Measurements from ENCODE around the gene DHX58.
"Not testable (repeated sequence)": the region's sequence is repeated elsewhere in the genome, so short reads cannot be mapped to it uniquely, and the experiment has no call there.

The DHX58 gene

DNA sequence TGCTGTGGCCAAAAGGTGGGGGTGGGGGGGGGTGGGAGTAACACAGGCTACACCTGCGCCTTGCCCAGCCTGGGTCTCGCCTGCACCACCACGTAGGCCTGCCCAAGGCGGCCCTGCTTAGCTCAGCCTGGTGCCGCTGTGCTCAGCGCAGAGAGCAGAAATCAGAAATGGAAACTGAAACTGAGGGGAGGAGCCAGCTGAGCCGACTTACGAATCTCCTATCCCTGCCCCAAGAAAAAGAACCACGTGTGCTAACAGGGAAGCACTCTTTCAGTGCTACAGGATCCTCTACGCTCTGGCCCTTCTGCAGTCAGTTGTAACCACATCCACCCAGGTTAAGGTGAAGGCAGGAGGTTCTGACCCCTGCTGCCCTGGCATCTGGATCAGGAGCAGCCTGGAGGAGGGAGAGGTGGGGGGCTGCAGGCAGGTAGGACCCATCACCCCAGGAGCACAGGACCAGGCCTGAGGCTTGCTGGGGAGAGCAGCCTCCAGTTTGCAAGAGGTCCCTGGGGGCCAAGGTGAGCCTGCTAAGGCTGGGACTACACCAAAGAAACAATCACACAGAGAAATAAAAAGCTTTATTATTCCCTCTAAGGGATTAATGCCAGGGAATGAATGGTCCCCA is at the start of gene DHX58:
TSS of gene DHX58 (minus strand) at position 163 of the 625 bp plus-strand sequence. CDS start 822 bp downstream, outside the sequence.
- DNase-seq = no peak

DNA sequence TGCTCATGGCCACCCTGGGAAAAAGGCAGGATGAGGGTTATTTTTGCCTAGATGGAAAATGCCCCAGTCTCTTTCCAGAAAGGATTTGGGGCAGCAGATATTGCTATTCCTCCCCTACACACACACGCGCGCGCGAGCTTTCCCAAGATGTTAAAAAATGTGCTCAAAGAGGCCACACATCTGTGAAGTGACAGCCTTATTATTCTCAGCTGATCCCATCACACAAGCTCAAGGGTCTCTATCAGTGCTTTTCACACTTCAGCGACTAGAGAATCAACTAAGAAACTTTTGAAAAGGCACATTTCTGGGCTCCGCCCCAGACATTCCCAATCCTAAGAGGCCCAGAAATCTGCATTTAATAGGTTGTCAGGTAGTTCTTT is 48.0 kb upstream of the DHX58 start:
- no peak for DNase-seq

DNA sequence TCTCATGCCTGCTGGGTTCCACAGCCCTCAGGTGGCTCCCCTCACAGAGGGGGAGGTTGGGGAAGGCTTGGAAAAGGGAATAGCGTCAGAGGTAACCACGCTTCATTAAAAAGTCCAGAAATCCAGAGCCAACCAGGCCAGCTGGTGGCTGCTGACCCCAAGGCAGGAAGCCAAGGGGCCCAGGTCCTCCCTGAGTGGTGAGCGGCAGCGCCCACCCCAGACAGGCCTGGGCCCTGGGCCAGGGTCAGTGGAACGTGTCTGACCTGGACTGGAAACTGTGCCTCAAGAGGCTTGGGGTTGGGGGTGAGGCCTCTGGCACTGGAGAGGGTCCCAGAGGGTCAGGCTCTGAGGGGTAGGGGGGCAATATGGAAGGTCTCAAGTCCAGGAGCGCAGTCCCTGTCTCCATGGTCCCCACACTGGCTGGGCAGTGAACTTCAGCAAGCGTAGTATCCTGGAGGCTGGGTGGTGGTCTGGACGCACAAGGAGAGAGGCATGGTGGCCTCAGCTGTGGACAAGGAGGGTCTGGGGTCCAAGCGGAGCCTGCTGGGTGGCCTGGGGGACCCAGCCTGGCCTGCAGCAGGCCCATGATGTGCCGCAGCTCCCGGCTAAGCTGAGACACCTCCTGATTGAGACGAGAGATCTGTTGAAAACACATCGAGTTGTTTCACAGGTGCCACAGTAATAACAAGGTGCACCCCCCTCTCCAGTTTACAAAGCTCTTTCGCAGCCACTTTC is 47.4 kb upstream of the DHX58 start:
- DNase-seq = no peak

DNA sequence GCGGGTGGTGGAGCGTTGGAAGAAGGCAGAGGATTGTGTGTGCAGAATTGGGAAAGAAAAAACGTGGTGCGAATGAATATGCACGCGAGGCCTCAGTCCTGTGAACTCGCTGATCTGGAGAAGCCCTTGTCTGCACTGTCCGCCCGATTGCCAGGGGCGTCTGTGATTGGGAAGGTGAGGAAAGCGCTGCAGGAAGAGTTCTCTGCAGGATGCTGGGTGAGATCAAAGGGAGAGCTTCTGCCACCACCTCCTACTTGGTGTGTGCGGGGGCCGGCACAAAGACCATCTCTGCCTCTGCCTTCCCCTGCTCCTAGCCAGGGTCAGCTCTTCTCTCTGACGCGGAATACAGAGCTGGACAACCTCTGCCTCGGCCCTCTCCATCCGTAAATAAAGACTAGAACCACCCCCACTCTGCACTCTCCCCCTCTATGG is 43.1 kb upstream of the DHX58 start:
- DNase-seq = no peak

DNA sequence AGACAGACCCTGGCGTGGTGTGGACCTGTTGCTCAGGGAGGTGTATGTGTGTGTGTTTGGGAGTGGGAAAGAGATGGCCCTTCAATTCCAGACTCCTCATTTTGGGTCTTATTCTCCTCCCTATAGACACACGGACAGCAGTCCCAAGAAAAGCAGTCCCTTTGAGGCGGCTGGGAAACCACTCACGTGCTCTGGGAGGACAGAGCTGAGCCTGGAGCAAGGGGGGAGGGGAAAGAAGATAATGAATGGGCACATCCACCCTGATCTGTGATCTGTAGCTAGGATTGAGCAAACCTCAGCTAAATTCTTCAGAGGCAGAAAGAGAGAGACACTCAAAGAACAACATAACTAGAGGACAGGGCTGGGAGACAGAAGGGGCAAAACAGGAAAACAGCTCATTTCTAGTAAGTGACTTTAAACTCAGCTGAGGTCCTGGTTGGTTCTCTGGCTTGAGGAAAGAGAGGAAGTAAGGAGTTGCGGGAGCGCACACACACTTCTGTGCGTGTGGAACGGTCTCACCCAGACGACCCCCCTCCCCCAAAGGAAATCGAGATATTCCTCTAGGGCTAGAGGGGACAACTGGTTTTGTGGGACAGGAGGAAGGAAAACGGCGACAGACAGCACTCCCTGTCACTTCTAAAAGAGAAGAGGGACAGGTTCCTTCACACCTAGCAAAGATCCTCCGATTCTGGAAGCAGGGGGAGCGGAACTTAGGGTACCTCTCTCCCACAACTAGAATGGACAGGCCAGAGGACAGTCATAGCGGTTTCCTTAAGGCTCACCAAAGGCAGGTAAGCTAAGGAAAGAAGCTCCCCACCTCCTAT is 41.6 kb upstream of the DHX58 start:
- DNase-seq = no peak

DNA sequence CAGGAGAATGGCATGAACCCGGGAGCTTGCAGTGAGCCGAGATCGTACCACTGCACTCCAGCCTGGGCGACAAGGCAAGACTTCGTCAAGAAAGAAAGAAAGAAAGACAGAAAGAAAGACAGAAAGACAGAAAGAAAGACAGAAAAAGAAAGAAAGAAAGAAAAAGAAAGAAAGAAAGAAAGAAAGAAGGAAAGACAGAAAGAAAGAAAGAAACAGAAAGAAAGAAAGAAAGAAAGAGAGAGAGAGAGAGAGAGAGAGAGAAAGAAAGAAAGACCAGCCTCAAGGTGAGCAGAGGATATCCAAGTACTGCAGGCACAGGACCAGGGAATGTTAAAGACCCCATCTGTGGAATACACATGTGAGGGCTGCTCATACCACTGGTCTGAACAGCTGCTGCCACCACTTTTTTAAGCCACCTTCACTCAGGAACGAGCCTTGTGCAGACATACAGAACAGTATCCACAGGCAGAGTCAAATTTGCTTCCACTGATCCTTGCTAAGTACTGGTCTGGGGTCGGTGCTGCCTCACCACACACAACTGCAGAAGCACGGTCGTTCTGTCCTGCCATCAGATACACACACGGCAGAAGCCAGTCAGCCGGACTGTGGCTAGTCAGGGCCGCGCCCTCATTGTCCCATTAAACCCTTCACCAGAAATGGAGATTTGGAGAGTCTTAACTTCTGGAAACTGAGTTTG is 34.5 kb upstream of the DHX58 start:
- DNase-seq = no peak

DNA sequence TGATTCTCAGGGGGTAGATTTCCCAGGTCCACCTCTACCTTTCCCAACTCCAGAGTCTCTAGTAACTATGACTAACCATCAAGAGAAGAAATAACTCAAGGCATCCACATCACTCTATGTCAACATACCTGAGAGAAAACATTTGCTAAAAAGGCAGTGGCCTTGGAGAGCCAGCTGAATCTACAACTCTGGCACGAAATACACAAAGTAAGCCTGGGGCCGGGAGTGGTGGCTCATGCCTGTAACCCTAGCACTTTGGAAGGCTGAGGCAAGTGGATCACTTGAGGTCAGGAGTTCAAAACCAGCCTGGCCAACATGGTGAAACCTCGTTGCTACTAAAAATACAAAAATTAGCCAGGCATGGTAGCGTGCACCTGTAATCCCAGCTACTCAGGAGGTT is 30.6 kb upstream of the DHX58 start:
- DNase-seq = not testable (repeated sequence)

DNA sequence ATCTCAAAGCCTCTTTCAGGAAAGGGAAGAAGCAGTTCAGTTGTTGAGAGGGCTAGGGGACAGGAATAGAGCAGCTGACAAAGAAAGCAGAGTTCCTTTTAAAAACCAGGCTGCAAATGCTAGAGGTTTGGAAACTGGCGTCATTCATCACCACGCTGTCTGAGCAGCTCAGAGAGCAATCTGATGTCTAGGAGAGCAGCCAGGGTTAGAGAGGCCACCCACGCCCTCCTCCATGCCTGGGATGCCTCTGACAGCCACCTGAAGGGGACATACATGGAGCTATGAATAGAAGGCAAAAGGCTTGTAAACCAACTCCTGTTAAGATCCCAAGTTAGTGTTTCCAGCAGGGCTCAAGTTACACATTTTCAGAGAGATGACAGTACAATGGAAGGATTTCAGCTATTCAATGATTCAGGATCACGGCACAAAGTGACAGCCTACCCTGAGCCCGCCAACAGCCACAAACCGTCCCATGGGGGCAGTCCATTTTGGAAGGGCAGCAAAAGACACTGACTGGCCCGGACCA is 29.9 kb upstream of the DHX58 start:
- no peak for DNase-seq

DNA sequence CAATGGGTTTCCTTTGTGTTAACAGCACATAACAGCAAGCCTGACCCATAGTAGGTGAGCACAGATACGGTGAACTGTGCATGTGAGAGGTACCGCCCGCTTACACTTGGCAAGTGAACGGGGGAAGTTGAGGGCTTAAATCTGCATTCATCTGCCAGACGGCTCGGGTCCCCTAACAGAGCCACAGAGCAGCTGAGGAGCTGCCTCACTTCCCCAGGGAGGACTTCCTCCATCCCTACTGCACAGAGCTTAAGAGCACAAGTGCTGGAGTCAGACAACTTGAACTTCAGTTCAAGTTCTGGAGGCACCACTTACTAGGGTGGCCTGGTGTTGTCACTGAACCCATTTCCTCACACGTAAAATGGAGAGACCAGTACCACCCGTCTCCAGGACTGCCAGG is 28.9 kb upstream of the DHX58 start:
- no peak for DNase-seq

DNA sequence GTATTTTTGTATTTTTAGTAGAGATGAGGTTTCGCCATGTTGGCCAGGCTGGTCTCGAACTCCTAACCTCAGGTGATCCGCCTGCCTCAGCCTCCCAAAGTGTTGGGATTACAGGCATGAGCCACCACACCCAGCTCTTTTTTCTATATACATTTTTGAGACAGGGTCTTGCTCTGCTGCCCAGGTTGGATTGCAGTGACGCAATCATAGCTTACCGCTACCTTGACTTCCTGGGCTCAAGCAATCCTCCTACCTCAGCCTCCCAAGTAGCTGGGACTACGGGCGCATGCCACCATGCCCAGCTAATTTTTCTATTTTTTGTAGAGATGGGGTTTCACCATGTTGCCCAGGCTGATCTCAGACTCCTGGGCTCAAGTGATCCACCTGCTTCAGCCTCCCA is 28.2 kb upstream of the DHX58 start:
- not testable (repeated sequence) for DNase-seq

DNA sequence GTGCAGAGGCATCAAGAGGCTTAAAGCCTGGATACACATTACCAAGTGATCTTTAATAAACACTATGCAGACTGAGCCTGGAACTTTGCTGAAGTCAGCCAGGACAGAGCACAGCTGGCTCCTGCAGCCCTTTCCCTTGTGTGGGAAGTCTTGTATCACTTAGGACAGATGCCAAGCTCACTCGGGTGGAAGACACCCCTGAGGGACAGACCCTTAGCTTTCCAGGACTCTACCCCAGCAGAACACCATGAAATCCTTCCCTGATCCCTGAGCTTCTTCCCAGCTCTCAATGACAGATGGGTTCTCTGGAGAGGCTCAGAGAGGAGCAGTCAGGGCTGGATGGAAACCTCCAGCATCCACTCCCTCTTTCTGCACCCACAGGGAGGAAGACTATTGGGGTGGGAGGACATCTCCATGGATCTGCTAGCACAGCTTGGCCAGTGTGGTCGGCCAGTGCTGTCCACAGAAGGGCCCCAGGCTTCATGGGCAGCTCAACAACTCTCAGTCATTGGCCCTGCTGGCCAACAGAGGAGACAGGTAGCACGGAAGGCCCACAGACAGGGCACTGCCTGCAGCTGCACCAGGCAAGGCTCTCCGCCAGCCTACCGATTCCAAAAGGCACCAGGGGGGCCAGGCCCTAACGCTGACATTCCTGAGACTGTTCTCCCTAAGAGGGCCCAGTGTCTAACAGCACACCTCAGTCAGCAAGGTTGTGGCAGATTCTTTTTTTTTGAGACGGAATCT is 26.4 kb upstream of the DHX58 start:
- no peak for DNase-seq

DNA sequence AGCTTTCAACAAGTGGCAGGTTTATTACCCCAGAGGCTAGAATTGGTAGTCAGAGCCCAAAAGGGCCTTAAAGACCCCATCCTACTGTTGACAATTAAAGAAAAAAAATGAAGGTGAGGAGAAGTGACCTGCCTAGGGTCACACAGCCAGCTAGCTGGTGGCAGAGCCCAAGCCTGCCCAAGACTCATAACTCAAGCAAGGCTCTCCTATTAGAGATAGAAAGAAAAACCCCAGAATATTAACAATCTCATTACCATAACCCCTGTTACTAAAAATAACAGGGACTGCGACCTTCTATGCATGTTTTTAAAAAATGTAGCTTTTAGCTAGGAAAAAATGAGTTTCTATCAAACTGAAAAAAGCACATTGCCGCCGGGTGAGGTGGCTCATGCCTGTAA is 24.1 kb upstream of the DHX58 start:
- no peak for DNase-seq

DNA sequence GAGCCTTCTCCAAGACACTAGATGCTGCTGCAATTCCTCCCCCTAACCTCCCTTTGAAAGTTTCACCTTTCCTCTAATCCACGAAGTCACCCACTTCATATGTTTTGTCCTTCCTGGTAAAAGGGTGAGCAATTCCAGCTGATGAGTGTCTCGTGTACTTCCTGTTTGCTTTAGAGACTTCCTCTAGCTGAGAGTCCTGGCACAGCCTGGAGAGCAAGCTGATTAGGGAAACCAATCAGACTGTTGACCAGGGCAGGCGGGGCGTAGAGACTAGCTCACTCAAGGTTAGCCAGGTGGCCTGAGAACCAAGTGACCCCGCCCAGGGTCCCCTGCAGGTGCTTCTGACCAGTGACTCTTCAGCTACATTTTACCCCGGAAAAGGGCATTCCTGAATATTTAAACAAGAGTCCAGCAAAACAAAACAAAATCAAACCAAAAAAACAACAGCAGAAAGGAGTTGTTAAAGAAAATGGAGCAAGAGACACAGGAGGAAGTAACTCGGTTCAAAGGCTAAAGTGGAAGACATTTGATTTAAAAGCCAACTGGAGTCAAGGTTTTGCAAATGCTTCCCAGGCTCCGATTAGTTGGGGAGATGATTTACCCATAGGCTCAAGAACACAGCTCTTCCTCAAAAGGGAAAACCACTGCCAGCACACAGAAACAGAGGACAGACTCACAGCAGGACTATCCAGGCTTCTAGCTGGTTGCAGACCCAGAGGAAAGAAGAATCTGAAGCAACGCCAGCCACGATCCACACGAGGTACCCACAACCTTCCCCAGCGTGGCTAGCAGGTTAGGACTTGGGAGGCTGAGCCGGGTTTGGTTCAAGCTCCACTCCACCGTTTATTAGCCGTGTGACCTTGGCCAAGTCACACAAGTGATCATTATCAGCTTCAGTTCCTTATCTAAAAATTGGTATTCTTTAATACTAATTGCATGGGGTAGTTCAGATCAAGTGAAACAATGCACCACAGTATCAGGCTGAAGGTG is 23.4 kb upstream of the DHX58 start:
- DNase-seq = no peak

DNA sequence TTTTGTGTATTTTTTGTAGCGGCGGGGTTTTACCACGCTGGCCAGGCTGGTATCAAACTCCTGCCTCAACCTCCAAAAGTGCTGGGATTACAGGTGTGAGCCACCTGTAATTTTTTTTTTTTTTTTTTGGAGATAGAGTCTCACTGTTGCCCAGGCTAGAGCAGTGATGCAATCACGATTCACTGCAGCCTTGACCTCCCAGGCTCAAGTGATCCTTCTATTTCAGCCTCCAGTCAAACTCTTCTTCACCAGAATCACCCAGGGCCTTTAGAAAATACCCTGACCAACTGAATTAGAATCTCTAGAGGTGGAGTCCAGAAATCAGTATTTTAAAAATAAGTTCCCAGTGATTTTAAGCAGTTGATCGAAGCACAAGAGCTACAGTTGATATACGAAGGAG is 22.6 kb upstream of the DHX58 start:
- no peak for DNase-seq

DNA sequence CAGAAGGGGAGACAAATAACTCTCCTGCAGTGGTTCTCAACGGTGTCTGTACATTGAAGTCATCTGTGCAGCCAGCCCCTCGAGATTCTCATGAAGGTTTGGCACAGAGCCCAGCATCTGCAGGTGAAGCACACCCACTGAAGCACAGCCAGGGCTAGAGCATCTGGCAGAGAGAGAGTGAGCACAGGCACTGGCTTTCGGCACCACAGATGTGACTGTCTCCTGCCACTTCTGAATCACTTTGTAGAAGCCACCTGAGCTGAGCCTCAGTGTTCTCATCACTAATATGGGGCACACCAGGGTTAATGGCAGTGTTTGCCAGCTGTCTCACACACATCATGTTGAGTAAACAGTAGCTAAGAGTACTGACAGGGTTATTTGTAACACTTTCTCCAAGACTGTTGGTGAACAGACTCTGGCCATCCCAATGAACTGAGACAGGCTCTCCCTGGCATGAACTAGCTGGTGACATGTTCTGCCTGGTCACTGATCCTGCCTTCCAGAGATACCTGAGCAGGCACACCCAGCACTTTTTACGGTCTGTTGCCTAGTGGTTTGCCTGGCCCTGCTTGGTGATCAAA is 21.0 kb upstream of the DHX58 start:
- no peak for DNase-seq

DNA sequence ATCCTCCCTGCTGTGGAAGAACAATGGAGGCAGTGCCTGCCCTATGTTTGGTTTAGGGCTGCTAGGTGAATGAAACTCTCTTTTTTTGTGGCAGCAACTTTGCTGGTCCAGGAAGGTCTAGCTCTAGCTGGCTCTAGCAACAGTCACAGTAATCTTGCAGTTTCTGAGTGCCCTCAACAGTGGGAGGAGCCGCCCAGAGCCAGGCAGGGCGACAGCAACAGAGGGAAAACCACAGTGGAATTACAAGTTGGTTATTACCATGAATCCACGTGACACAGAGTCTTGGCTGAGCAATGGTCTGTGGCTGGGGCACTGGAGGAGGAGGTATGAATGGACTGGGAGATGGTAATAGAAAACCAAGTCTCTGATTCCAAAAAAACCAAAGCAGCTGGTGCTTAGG is 20.4 kb upstream of the DHX58 start:
- DNase-seq = no peak

DNA sequence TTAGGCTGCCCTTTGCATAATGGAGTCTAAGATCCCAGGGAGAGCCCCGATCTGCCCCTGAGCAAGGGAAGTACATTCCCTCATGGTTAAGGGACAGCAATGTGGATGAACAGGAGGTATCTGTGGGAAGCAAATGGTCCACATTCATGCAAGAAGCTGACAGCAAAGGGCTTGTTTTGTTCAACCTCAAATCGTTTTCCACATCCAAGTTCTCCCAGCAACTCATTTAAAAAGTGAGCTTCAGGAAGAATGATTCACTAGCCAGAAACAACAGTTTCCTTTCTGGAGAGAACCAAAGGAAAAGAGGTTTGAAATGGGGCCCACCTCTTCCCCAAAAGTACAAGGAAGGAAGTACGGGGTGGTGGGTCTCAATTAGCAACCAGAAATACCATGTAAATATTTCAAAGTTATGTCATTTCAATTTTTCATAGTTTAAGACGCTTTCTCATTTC is 19.5 kb upstream of the DHX58 start:
- no peak for DNase-seq

DNA sequence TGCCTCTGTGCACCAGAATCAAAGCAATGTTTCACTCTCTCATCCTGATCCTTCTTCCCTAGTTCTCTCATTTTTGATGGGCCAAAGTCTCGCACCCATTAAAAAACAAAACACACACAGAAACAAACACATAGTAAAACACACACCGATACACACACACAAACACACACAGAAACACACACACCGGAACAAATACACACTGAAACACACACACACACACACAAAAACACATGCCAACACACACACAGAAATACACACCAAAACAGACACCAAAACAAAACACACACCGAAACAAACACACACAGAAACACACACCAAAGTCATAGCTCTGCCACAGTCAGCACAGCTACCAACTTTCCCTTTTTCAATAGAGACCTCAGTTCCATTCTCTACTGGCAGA is 18.7 kb upstream of the DHX58 start:
- no peak for DNase-seq

DNA sequence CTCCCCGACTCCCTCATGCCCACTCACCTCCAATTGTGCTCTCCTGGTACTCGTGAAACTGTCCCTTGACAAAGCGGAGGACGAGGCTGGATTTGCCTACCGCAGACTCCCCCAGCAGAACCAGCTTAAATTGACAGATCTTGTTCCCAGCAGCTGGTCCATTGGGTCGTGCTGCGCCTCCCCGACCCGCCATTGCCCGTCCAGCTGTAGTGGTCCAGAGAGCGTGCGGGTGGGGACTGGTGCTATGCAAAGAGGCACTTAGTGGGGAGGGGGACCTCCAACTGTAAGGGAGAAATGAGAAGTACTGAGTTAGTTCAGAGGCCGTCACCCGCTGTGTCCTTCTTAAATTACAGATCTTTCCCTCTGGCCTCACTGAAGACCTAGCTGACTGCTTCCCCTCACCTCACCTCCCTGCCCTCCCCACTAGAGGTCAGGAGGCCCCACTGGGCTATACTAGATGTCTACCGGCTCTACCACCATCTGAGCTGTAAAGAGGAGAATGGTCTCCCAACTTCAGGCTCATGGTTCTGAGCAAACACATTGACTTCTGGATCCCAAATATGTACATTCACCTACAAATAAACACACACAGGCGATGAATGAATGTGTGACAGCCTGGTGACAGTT is 17.9 kb upstream of the DHX58 start:
- DNase-seq = no peak
